Measurements from ENCODE around the gene KIAA2012. TPM values are rescaled to one million over a fixed set of nuclear protein-coding genes. Genes with fewer than 3 reads are reported as not detected.

KIAA2012 gene
- total RNA-seq, 1 donor from 2014 or later = 0.11 TPM

GRCh38 chr2:202201220-202202160, 128.4 kb downstream of the KIAA2012 start:
- H3K27me3 ChIP-seq = no peaks in the 10 kb centered on the region
- H3K36me3 ChIP-seq = peaks cover 5 to 6% of the 10 kb centered on the region in 2 donors
- no peaks in the 10 kb centered on the region for H3K9me3 ChIP-seq
- DNase-seq (ENCODE audit: low spot score in 2 of 2) = no peak
- no peaks in the 10 kb centered on the region for H3K4me1 ChIP-seq
- intact Hi-C loops (cut with DNase I) = no loop called here
- no peak for TF ChIP-seq CTCF (IDR thresholded peaks at IDR 0.05)
- no peak overlapping the region for H3K4me3 ChIP-seq
- H3K27ac ChIP-seq = no peak overlapping the region

- Histone ChIP-seq H3K27ac (no peak overlapping the region), H3K27me3 (no peaks in the 10 kb centered on the region), H3K36me3 (peaks cover 11 to 19% of the 10 kb centered on the region in 2 donors), H3K4me1 (no peaks in the 10 kb centered on the region), H3K4me3 (no peak overlapping the region), H3K9me3 (no peaks in the 10 kb centered on the region)
- DNase-seq (ENCODE audit: low spot score in 2 of 2) = no peak
- intact Hi-C loops (cut with DNase I) = no loop called here
- TF ChIP-seq CTCF (IDR thresholded peaks at IDR 0.05) = no peak
Observed at GRCh38 chr2:202203348-202203747, 130.3 kb downstream of the KIAA2012 start.

DNA sequence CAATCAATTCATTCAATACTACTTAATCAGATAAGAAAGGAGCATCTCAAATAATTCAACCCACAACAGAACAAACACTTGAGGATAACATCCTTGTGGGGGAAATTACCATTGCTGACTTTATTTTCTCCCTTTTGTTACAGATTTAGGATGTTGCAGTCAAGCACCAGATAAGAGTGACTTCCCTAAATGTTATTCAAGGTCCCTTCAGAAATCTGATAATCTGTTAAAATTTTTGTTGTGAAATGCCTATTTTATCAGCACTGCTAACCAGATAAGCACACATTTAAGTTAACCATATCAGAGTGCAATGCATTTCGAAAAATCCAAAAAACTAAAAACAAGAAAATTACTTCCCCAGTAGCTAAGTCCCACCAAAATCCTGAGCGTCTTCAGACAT, 131.8 kb downstream of the KIAA2012 start:
- no peak overlapping the region for H3K27ac ChIP-seq
- no peak for TF ChIP-seq CTCF (IDR thresholded peaks at IDR 0.05)
- DNase-seq (ENCODE audit: low spot score in 2 of 2) = no peak
- H3K36me3 ChIP-seq = peaks cover 11 to 29% of the 10 kb centered on the region in 2 donors
- no peaks in the 10 kb centered on the region for H3K4me1 ChIP-seq
- H3K27me3 ChIP-seq = no peaks in the 10 kb centered on the region
- intact Hi-C loops (cut with DNase I) = no loop called here
- no peaks in the 10 kb centered on the region for H3K9me3 ChIP-seq
- H3K4me3 ChIP-seq = no peak overlapping the region

GRCh38 chr2:202208526-202208925, 135.5 kb downstream of the KIAA2012 start:
- no peak for TF ChIP-seq CTCF (IDR thresholded peaks at IDR 0.05)
- intact Hi-C loops (cut with DNase I) = no loop called here
- DNase-seq (ENCODE audit: low spot score in 2 of 2) = no peak

GRCh38 chr2:202215179-202215578, 142.1 kb downstream of the KIAA2012 start:
- intact Hi-C loops (cut with DNase I) = no loop called here
- TF ChIP-seq CTCF (IDR thresholded peaks at IDR 0.05) = no peak
- no peaks in the 10 kb centered on the region for H3K27me3 ChIP-seq
- DNase-seq (ENCODE audit: low spot score in 2 of 2) = no peak
- no peaks in the 10 kb centered on the region for H3K9me3 ChIP-seq
- H3K4me3 ChIP-seq = no peak overlapping the region
- H3K27ac ChIP-seq = no peak overlapping the region
- H3K36me3 ChIP-seq = peaks cover 48 to 56% of the 10 kb centered on the region in 2 donors
- no peaks in the 10 kb centered on the region for H3K4me1 ChIP-seq

More at GRCh38 chr2:202208526-202208925, 135.5 kb downstream of the KIAA2012 start:
- no peaks in the 10 kb centered on the region for H3K27me3 ChIP-seq
- H3K4me1 ChIP-seq = no peaks in the 10 kb centered on the region
- no peak overlapping the region for H3K4me3 ChIP-seq
- H3K9me3 ChIP-seq = no peaks in the 10 kb centered on the region
- H3K36me3 ChIP-seq = peaks cover 40 to 51% of the 10 kb centered on the region in 2 donors
- H3K27ac ChIP-seq = no peak overlapping the region
